ENCODE results near the gene NTM. TPM values are rescaled to one million over a fixed set of nuclear protein-coding genes. Genes with fewer than 3 reads are reported as not detected.

Gene NTM
- total RNA-seq, 1 donor from 2014 or later: 82.7 TPM

GRCh38 chr11:131924457-131925201, 554.2 kb downstream of the NTM start:
- peak overlapping the region; percentile 38 for H3K4me3 Mint-ChIP-seq (ENCODE audit: unreplicated experiment)

GRCh38 chr11:131925829-131926228, 555.4 kb downstream of the NTM start:
- H3K9me3 Mint-ChIP-seq (ENCODE audit: unreplicated experiment): no peaks in the 10 kb centered on the region
- H3K27ac Mint-ChIP-seq (ENCODE audit: unreplicated experiment): peak overlapping the region; percentile 96
- H3K4me3 Mint-ChIP-seq (ENCODE audit: unreplicated experiment): no peak overlapping the region
- no peaks in the 10 kb centered on the region for H3K27me3 Mint-ChIP-seq (ENCODE audit: unreplicated experiment)
- DNase-seq (ENCODE audit: extremely low spot score, unreplicated experiment): no peak
- peaks cover 13% of the 10 kb centered on the region for H3K36me3 Mint-ChIP-seq (ENCODE audit: unreplicated experiment)
- TF ChIP-seq, protein P1, sequence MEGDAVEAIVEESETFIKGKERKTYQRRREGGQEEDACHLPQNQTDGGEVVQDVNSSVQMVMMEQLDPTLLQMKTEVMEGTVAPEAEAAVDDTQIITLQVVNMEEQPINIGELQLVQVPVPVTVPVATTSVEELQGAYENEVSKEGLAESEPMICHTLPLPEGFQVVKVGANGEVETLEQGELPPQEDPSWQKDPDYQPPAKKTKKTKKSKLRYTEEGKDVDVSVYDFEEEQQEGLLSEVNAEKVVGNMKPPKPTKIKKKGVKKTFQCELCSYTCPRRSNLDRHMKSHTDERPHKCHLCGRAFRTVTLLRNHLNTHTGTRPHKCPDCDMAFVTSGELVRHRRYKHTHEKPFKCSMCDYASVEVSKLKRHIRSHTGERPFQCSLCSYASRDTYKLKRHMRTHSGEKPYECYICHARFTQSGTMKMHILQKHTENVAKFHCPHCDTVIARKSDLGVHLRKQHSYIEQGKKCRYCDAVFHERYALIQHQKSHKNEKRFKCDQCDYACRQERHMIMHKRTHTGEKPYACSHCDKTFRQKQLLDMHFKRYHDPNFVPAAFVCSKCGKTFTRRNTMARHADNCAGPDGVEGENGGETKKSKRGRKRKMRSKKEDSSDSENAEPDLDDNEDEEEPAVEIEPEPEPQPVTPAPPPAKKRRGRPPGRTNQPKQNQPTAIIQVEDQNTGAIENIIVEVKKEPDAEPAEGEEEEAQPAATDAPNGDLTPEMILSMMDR (IDR thresholded peaks at IDR 0.05): no peak
- H3K4me1 Mint-ChIP-seq (ENCODE audit: unreplicated experiment): peaks cover 34% of the 10 kb centered on the region

More at GRCh38 chr11:131924457-131925201, 554.2 kb downstream of the NTM start:
- peaks cover 13% of the 10 kb centered on the region for H3K36me3 Mint-ChIP-seq (ENCODE audit: unreplicated experiment)
- no peaks in the 10 kb centered on the region for H3K27me3 Mint-ChIP-seq (ENCODE audit: unreplicated experiment)
- peak overlapping the region; percentile 96 for H3K27ac Mint-ChIP-seq (ENCODE audit: unreplicated experiment)
- no peak for DNase-seq (ENCODE audit: extremely low spot score, unreplicated experiment)
- no peaks in the 10 kb centered on the region for H3K9me3 Mint-ChIP-seq (ENCODE audit: unreplicated experiment)
- peaks cover 34% of the 10 kb centered on the region for H3K4me1 Mint-ChIP-seq (ENCODE audit: unreplicated experiment)
- TF ChIP-seq, protein P1 (IDR thresholded peaks at IDR 0.05): no peak

GRCh38 chr11:131928992-131929391, 558.6 kb downstream of the NTM start:
- peaks cover 23% of the 10 kb centered on the region for H3K4me1 Mint-ChIP-seq (ENCODE audit: unreplicated experiment)
- H3K27me3 Mint-ChIP-seq (ENCODE audit: unreplicated experiment): no peaks in the 10 kb centered on the region
- peaks cover 6% of the 10 kb centered on the region for H3K36me3 Mint-ChIP-seq (ENCODE audit: unreplicated experiment)
- H3K9me3 Mint-ChIP-seq (ENCODE audit: unreplicated experiment): no peaks in the 10 kb centered on the region
- no peak for DNase-seq (ENCODE audit: extremely low spot score, unreplicated experiment)
- TF ChIP-seq, protein P1 (IDR thresholded peaks at IDR 0.05): no peak
- no peak overlapping the region for H3K4me3 Mint-ChIP-seq (ENCODE audit: unreplicated experiment)
- H3K27ac Mint-ChIP-seq (ENCODE audit: unreplicated experiment): no peak overlapping the region

DNA sequence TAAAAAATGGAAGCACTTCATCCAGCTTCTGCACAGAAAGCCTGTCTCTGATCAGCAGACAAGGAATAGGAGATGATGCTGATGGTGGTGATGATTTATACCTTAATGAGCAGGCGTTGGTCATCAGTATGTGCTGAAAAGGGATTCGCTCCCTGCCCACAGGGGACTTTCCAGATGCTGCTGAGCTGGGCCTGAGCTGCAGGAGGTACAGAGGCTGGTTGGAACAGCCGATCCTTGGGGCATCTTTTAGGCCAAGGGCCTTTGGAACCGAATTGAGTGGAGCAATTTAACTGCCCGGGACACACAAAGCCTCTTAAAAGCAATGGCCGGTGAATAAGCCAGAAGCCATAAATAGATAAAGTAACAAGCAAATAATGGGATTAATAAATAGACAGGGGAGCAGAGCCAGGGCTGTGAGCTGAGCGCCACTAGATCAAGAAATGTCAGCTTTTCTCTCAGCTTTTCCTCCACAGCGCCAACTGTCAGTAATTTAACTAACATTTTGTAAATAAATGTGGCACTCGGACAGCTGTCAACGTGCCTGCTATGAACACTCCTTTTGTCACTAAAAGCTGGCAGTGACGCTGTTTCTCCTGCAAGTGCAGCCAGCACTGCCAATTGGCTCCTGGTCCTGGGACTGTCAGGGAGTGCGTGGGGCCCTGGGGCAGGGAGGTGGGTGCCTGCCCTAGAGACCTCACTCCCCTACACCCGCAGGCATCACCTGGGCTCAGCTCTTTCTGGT, 562.3 kb downstream of the NTM start:
- no peaks in the 10 kb centered on the region for H3K4me1 Mint-ChIP-seq (ENCODE audit: unreplicated experiment)
- TF ChIP-seq, protein P1 (IDR thresholded peaks at IDR 0.05): no peak

DNA sequence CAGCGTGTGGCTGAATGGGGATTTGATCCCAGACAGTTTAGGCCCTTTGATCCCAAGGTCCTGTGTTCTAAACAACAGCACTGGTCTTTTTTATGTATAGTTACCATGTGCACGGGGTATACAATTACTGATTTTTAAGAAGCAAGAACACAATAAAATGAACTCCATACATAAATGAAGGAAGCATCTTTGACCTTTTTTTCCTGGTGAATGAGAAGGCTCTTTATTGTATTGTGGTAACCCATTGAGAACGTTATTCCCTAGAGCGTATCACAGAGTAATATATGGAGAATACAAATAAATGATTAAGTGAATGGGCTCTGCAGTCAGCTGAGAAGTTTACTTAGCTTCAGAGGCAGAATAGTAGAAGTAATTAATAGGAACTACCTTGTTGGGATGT, 563.6 kb downstream of the NTM start:
- DNase-seq (ENCODE audit: extremely low spot score, unreplicated experiment): no peak
- no peaks in the 10 kb centered on the region for H3K9me3 Mint-ChIP-seq (ENCODE audit: unreplicated experiment)
- no peak overlapping the region for H3K27ac Mint-ChIP-seq (ENCODE audit: unreplicated experiment)
- TF ChIP-seq, protein P1 (IDR thresholded peaks at IDR 0.05): no peak
- H3K36me3 Mint-ChIP-seq (ENCODE audit: unreplicated experiment): peaks cover 2% of the 10 kb centered on the region
- no peaks in the 10 kb centered on the region for H3K27me3 Mint-ChIP-seq (ENCODE audit: unreplicated experiment)
- H3K4me3 Mint-ChIP-seq (ENCODE audit: unreplicated experiment): no peak overlapping the region
- peaks cover 4% of the 10 kb centered on the region for H3K4me1 Mint-ChIP-seq (ENCODE audit: unreplicated experiment)

More for the DNA sequence above, 562.3 kb downstream of the NTM start:
- DNase-seq (ENCODE audit: extremely low spot score, unreplicated experiment): no peak
- Mint-ChIP-seq H3K4me3 (ENCODE audit: unreplicated experiment) (no peak overlapping the region), H3K36me3 (ENCODE audit: unreplicated experiment) (peaks cover 2% of the 10 kb centered on the region), H3K27me3 (ENCODE audit: unreplicated experiment) (no peaks in the 10 kb centered on the region), H3K27ac (ENCODE audit: unreplicated experiment) (no peak overlapping the region), H3K9me3 (ENCODE audit: unreplicated experiment) (no peaks in the 10 kb centered on the region)

Data from osteocyte (in vitro differentiated cells).